SKM-1 (cell line): ENCODE measurements around the gene GARNL3.

Source experiments
- DNase-seq: peaks from one replicate; lab custom pipeline; 2025; ENCODE audit not compliant: unreplicated experiment; lab: John Stamatoyannopoulos, UW

Gene GARNL3

GRCh38 chr9:127423476-127423933 lies 158.9 kb downstream of the GARNL3 start:
- DNase-seq = no peak

GRCh38 chr9:127423934-127424675 lies 159.5 kb downstream of the GARNL3 start, which contains the start of gene ZNF79:
Gene ZNF79 (plus strand): TSS chr9:127424382. CDS start chr9:127424788, 406 bp downstream.
- peak; percentile 80 for DNase-seq

GRCh38 chr9:127424676-127424999 lies 160.1 kb downstream of the GARNL3 start:
- DNase-seq = no peak

- DNase-seq = no peak
These were observed 162.2 kb downstream of the GARNL3 start for GRCh38 chr9:127426756-127427155.

GRCh38 chr9:127428348-127428747 lies 163.8 kb downstream of the GARNL3 start:
- DNase-seq = no peak

- DNase-seq = no peak
These were observed 165.8 kb downstream of the GARNL3 start for GRCh38 chr9:127430415-127430814.

- no peak for DNase-seq
These were observed 173.1 kb downstream of the GARNL3 start for GRCh38 chr9:127437497-127438264.

- DNase-seq = no peak
These were observed 173.8 kb downstream of the GARNL3 start for GRCh38 chr9:127438394-127438793.
